ENCODE results near the gene DUSP28. TPM values are rescaled to one million over a fixed set of nuclear protein-coding genes. Genes with fewer than 3 reads are reported as not detected.

DUSP28 gene
- total and polyA plus RNA-seq, 2 of the 13 experiments (the other 11 are each of a cell fraction or from before 2014, with no cell fraction given): 5.2 to 8.6 TPM

GRCh38 chr2:240568678-240569522, 8.7 kb downstream of the DUSP28 start (continued):
- TF ChIP-seq ZNF839 (CRISPR knock-in tag; IDR thresholded peaks at IDR 0.05; ENCODE audit: borderline replicate concordance) (no peak), ZBTB42 (CRISPR knock-in tag; IDR thresholded peaks at IDR 0.05) (no peak), ZNF143 (CRISPR knock-in tag; IDR thresholded peaks at IDR 0.05) (no peak), NONO (IDR thresholded peaks at IDR 0.05) (no peak), NONO (CRISPR knock-in tag; conservative IDR thresholded peaks at IDR 0.05) (peak; percentile 69; the same call in 1 of the 2 replicates), ZNF761 (CRISPR knock-in tag; conservative IDR thresholded peaks at IDR 0.05) (0 out of 2 replicates have a peak, but pooled peaks have one; percentile 37), ZXDC (CRISPR knock-in tag; IDR thresholded peaks at IDR 0.05) (peak; percentile 77; the same call in 1 of the 2 replicates), ZNF766 (CRISPR knock-in tag; IDR thresholded peaks at IDR 0.05; ENCODE audit: borderline replicate concordance) (0 out of 2 replicates have a peak, but pooled peaks have one; percentile 57), NPAS2 (CRISPR knock-in tag; IDR thresholded peaks at IDR 0.05; ENCODE audit: borderline replicate concordance) (no peak), ZNF33B (CRISPR knock-in tag; IDR thresholded peaks at IDR 0.05) (0 out of 2 replicates have a peak, but pooled peaks have one; percentile 81), ZBTB14 (CRISPR knock-in tag; IDR thresholded peaks at IDR 0.05) (peak; percentile 82), ZNF431 (CRISPR knock-in tag; IDR thresholded peaks at IDR 0.05; ENCODE audit: borderline replicate concordance, low read depth) (peak; percentile 86), ZNF687 (CRISPR knock-in tag; IDR thresholded peaks at IDR 0.05) (peak; percentile 82), ZNF451 (CRISPR knock-in tag; IDR thresholded peaks at IDR 0.05) (peak; percentile 77; the same call in 1 of the 2 replicates), ZNF343 (CRISPR knock-in tag; IDR thresholded peaks at IDR 0.05) (no peak), EEA1 (CRISPR knock-in tag; IDR thresholded peaks at IDR 0.05; ENCODE audit: borderline replicate concordance) (no peak), ZNF256 (CRISPR knock-in tag; conservative IDR thresholded peaks at IDR 0.05) (no peak), GMEB1 (CRISPR knock-in tag; IDR thresholded peaks at IDR 0.05; ENCODE audit: borderline replicate concordance) (peak; percentile 36; the same call in 1 of the 2 replicates)
